GM23338 (cell line): ENCODE data around the gene CYP46A1.

Source experiments
- CTCF ChIP-seq, 2 experiments: fragments of 200-600 bp in 1 of 2; sonication (generic) in 1 of 2; conservative IDR thresholded peaks; 2 replicates each; pipeline versions ENCODE4 v1.5.1 to v1.6.1; 2016 to 2017; ENCODE audit warnings: antibody characterized with exemption in 2 of 2, low read depth in 2 of 2, mild to moderate bottlenecking in 2 of 2, moderate library complexity in 1 of 2
- POLR2AphosphoS5 ChIP-seq: IDR thresholded peaks from 2 replicates; pipeline ENCODE4 v1.6.1; 2016; ENCODE audit warnings: antibody characterized with exemption, low read depth

GRCh38 chr14:99717682-99718013 lies 33.5 kb downstream of the CYP46A1 start:
- no peak for TF ChIP-seq CTCF (conservative IDR thresholded peaks at IDR 0.05; ENCODE audit: low read depth in 2 of 2)
- TF ChIP-seq POLR2AphosphoS5 = no peak
